GM12878 (cell line): ENCODE results near the gene WFIKKN1. TPM values are rescaled to one million over a fixed set of nuclear protein-coding genes. Genes with fewer than 3 reads are reported as not detected.

Source experiments
- EP300 ChIP-seq, 2 experiments: fragments of 150-350 bp in 1 of 2; IDR thresholded peaks; 2 replicates each; pipeline ENCODE4 v1.6.1; 2011 to 2012; ENCODE audit warnings: low read depth in 2 of 2, low read length in 2 of 2, borderline replicate concordance in 1 of 2, improper control_type of control experiment in 1 of 2, inconsistent platforms in 1 of 2; ENCODE audit not compliant: control insufficient read depth in 1 of 2
- MLLT1 ChIP-seq: fragments of 450-650 bp; IDR thresholded peaks from 2 replicates; pipeline ENCODE4 v1.6.1; 2016; ENCODE audit warnings: mild to moderate bottlenecking
- NFIC ChIP-seq: IDR thresholded peaks from 2 replicates; pipeline ENCODE4 v1.6.1; 2012; ENCODE audit warnings: low read depth, mild to moderate bottlenecking, inconsistent platforms, low read length, moderate library complexity
- NKRF ChIP-seq: fragments of 450-650 bp; conservative IDR thresholded peaks from 2 replicates; pipeline ENCODE4 v1.6.1; 2017; ENCODE audit warnings: mild to moderate bottlenecking, moderate library complexity
- PAX5 ChIP-seq: IDR thresholded peaks from 2 replicates; pipeline ENCODE4 v1.6.1; 2011; ENCODE audit warnings: low read depth, low read length, borderline replicate concordance
- RUNX3 ChIP-seq: IDR thresholded peaks from 2 replicates; pipeline ENCODE4 v1.6.1; 2012; ENCODE audit warnings: low read length, inconsistent platforms
- SIN3A ChIP-seq: IDR thresholded peaks from 2 replicates; pipeline ENCODE4 v1.6.1; 2012; ENCODE audit warnings: low read depth, low read length, improper control_type of control experiment
- SIX5 ChIP-seq: IDR thresholded peaks from 2 replicates; pipeline ENCODE4 v1.6.1; 2011; ENCODE audit warnings: mild to moderate bottlenecking, low read depth, low read length, moderate library complexity; ENCODE audit not compliant: severe bottlenecking
- SMARCA5 ChIP-seq: fragments of 450-650 bp; IDR thresholded peaks from 2 replicates; pipeline ENCODE4 v1.6.1; 2017; ENCODE audit warnings: mild to moderate bottlenecking
- TCF7 ChIP-seq: IDR thresholded peaks from 2 replicates; pipeline ENCODE4 v1.6.1; 2014; ENCODE audit warnings: antibody characterized with exemption, borderline replicate concordance
- ZBTB11 ChIP-seq: fragments of 450-650 bp; formaldehyde crosslinking; IDR thresholded peaks from 2 replicates; pipeline ENCODE4 v1.5.0; 2022; ENCODE audit warnings: mild to moderate bottlenecking, missing genetic modification characterization
- ZBTB33 ChIP-seq: fragments of 450-650 bp; IDR thresholded peaks from 2 replicates; pipeline ENCODE4 v1.6.1; 2017; ENCODE audit warnings: mild to moderate bottlenecking
- ZBTB4 ChIP-seq: fragments of 450-650 bp; formaldehyde crosslinking; IDR thresholded peaks from 2 replicates; pipeline ENCODE4 v1.4.0; 2022; ENCODE audit warnings: mild to moderate bottlenecking, moderate library complexity
- ZZZ3 ChIP-seq: IDR thresholded peaks from 2 replicates; pipeline ENCODE4 v1.6.1; 2011; ENCODE audit warnings: low read depth; ENCODE audit not compliant: control insufficient read depth, insufficient read length
- polyA plus RNA-seq, 11 experiments: library from polyadenylated mRNA; depleted of rRNA in 4 of 11; unstranded in 6 of 11; stranded (reverse) in 5 of 11; fragments of >200 nt; fragmentation: Nextera tagmentation in 4 of 11; fragmentation: Illumina TruSeq in 1 of 11; extraction: Ambion mirVana in 4 of 11; extraction: Trizol in 1 of 11; gene quantifications; 1 replicate in 1 of 11; 2 replicates in 10 of 11; pipeline versions ENCODE4 v1.2.1 to v1.2.3, GENCODE V29; 2011 to 2016; ENCODE audit warnings: inconsistent platforms in 2 of 11, missing spikeins in 2 of 11, low read depth in 1 of 11
- total RNA-seq, 4 experiments: library from RNA; depleted of rRNA in 3 of 4; stranded (reverse); fragments of >200 nt in 3 of 4; fragmentation: Illumina TruSeq in 1 of 4; extraction: Trizol in 1 of 4; gene quantifications; 2 replicates each; pipeline versions ENCODE4 v1.2.1 to v1.2.3, GENCODE V29; 2013 to 2021

The WFIKKN1 gene
- total and polyA plus RNA-seq, 10 of the 15 experiments (the other 5 are each of a cell fraction or from before 2014, with no cell fraction given) = 0.01 to 0.41 (median 0.05) TPM; not detected in 2

- TF ChIP-seq ZBTB4 (CRISPR knock-in tag) (no peak), PAX5 (peak; percentile 81; the same call in 1 of the 2 replicates), SMARCA5 (peak; percentile 91), SIN3A (peak; percentile 90), TCF7 (no peak; the same call in 1 of the 2 replicates), ZZZ3 (no peak), EP300 (IDR thresholded peaks at IDR 0.05; ENCODE audit: borderline replicate concordance in 1 of 2, control insufficient read depth in 1 of 2, low read depth in 2 of 2, low read length in 2 of 2) (peak in 1 of 2 experiments; percentile 66; a peak in 1 of 4 replicates), ZBTB33 (no peak), NFIC (no peak), MLLT1 (peak; percentile 64), NKRF (peak; percentile 93), SIX5 (peak; percentile 95), RUNX3 (peak; percentile 35), ZBTB11 (CRISPR knock-in tag) (no peak)
Measured at GRCh38 chr16:636206-637080, 5.7 kb downstream of the WFIKKN1 start, which contains the start of gene METTL26 (continued).
